NCI-H1048 (cell line): ENCODE data around the gene MCCC2.
"Not testable (repeated sequence)": the region's sequence is repeated elsewhere in the genome, so short reads cannot be mapped to it uniquely, and the experiment has no call there.

Source experiments
- DNase-seq: peaks from one replicate; lab custom pipeline; 2025; lab: John Stamatoyannopoulos, UW

The MCCC2 gene

DNA sequence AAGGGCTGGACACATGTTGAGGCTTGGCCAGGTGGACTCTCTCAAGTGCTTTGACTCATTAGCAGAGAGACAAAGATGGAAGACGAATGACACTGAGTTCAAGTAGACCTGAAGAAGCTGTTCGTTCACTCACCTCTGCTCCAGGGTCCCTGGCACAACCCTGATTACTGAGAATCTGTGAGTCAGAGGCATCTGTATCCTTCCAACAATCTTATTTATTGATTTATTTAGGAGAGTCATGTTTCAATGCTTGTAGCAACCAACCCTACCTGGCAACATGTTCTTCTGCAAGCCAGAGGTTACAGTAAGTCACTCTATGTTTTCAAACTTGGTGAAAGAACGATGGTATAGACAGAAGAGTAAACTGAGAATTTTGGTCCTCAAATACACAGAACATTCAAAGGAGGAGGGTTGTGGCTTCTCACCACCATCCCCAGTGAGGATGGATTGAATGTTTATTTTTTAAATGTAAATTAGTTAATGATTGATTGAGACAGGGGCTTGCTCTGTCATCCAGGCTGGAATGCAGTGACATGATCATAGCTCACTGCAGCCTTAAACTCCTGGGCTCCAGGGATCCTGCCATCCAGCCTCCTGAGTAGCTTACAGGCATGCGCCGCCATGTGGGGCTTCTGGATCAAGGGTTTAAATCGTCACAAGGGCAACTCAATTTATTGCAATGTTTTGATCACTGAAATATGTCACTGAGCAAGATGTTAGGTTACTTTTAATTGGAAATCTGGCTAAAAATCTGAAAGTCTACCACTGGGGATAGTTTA is 76.2 kb downstream of the MCCC2 start:
- no peak for DNase-seq

DNA sequence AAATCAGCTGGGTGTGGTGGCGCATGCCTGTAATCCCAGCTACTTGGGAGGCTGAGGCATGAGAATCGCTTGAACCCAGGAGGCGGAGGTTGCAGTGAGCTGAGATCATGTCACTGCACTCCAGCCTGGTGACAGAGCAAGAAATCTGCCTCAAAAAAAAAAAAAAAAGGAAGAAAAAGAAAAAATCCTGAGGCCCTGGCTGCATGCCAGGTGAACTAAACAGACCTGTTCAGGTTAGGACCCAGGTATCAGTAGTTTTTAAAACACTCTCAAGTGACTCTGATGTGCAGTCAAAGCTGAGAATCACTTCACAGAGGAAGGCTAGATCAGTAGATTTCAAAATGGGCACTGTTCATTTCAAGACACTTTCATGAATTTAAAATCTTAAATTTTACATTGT is 77.5 kb downstream of the MCCC2 start:
- DNase-seq: not testable (repeated sequence)

DNA sequence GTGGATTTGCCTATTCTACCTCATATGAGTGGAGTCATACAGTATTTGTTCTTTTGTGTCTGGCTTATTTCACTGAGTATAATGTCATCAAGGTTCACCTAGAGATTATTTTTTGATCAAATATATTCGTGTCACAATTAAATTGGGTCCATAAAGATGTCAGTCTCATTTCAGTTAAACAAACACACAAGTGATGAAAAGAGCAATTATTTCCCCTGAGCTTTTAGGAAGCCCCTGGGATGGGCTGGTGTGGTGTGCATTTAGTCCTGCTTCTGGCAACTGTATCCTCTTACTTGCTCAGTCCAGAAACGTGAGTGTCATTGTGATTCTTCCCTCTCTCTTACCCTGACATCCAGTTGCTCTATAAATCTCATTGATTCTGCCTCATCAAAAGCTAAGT is 79.2 kb downstream of the MCCC2 start:
- no peak for DNase-seq

DNA sequence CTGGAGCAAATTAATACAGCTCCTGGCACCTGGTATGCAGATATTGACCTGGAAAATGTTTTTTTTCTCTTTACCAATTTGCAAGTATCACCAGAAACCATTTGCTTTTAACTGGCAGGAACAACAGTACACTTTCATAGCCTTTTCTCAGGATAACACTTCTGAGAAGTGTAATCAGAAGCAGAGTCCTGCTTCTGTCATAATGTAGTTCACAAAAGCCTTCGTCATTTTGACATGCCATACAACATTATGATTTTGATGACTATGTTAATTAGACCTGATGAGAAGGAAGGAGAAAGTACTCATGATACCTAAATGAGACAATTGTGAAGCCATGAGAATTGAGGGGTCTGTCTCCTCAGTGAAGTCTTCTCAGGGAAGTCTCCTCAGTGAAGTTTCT is 90.8 kb downstream of the MCCC2 start:
- no peak for DNase-seq

DNA sequence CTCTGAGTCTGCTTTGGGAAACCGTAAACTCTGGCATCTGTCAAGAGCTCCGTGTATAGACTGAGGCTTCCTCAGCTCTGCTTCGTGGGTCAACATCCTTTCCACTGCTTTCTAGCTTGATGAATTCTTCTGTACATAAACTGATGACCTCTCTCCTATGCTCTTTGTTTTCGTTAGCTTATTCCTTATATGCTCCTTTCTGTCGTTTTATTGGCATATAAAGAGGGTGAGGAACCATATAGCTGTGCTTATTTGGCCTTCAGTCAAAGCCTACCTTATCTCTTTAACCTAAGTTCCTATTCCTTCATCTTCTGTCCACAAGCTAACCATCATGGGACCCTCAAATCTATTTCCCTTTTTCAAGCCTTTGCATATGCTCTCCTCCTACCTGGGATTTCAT is 92.6 kb downstream of the MCCC2 start:
- no peak for DNase-seq

DNA sequence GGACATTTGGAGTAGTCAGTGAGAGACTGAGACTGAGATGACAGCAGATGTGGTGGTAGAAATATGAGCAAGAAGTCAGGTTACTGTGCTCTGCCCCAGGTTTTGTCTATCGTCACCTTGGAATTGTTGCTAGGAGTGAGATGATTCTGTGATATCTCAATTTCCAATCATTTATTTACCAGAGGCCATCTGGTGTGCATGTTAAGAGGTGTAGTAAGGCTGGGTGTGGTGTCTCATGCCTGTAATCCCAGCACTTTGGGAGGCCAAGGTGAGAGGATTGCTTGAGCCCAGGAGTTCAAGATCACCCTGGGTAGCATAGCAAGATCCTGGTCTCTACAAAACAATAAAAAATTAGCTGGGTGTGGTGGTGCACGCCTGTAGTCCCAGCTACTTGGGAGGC is 93.4 kb downstream of the MCCC2 start:
- no peak for DNase-seq

DNA sequence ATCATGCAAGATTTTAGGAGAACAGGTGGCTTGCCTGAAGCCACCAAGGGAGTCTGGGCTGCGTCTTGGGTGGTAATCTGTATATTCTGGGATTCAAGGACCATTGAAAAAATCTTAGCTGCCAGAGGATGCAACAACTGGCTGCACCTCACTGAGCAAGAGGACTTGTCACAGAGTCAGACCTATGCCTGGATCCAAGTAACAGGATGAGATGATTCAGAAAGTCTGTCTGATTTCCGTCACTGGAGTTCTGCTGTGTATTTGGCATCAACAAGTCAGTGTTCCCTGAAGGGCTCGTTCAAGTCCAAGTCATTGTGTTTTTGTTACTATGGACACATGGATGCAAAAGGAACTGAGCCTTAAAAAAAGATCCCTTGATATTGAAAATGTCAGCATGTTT is 94.2 kb downstream of the MCCC2 start:
- no peak for DNase-seq

DNA sequence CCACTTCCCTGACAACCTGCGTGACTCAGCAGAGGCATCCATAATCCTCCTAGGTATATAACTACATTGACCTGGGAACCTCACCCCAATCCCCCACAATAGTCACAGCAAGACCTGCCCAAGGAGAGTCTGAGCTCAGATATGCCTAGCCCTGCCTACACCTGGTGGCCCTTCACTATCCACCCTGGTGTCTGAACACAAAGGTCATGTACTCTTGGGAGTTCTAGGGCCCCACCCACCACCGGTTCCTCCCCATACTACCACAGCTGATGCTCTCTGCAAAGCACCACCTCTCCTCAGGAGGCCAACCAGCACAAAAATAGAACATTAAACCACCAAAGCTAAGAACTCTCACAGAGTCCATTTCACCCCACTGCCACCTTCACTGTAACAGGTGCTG is 97.2 kb downstream of the MCCC2 start:
- DNase-seq: no peak

DNA sequence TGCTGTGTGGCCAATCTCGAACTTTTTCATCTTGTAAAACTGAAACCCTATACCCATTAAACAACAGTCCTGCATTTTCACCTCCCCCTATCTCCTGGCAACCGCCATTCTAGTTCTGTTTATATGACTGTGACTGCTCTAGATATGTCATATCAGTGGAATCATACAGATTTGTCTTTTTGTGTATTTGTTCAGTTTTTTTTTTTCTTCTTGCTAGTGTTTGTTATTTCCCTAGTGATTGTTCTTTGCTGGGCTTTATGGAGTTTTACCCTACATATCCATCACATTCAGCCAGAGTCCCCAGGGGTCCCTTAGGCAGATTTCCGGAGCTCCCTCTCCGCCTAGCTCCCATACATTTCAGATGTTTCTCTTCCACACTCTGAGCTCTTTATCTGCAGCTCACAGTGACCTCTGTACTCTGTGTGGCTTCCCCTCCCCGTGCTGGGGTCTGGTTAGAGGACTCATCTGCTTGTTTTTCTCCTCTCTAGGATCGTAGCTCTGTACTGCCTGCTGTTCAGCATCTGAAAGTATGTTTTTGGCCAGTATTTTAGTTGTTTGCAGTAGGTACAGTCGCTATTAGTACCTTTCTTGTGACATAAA is 106.8 kb downstream of the MCCC2 start:
- DNase-seq: no peak

DNA sequence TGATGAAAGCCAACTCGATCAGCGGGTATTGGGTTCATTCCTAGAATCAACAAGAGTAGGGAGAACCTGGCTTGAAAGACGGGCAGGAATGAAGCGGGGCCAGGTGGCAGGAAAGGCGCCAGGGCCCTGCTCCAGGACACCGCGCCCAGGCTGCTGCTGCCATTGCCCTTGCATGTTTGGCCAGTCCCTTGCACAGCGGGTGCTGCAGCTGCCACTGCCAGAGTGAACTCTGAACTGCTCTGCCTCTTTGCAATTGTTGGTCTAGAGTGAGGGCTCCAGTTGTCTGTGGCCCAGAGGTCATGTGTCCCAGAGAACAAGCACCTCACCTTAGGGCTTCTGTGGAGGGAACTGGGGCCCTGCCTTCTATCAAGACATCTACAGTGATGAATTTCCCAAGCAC is 107.9 kb downstream of the MCCC2 start:
- no peak for DNase-seq

DNA sequence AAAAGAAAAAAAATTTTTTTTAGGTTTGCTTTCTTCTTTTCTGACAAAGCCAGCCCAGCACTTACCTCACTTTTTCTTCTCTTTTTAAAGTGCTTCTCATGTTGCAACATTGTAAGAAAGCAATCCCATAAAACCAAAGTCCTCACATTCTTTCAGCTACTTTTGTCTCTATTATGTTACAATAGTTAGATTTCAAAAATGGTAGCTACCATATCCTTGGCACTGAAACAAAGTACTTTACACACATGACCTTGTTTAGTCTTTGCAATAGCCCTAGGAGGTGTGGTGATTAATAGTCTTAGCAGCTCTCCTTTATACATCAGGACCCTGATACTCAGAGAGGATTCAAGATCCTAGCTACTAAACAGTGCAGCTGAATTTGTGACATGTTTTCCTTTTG is 108.5 kb downstream of the MCCC2 start:
- no peak for DNase-seq

DNA sequence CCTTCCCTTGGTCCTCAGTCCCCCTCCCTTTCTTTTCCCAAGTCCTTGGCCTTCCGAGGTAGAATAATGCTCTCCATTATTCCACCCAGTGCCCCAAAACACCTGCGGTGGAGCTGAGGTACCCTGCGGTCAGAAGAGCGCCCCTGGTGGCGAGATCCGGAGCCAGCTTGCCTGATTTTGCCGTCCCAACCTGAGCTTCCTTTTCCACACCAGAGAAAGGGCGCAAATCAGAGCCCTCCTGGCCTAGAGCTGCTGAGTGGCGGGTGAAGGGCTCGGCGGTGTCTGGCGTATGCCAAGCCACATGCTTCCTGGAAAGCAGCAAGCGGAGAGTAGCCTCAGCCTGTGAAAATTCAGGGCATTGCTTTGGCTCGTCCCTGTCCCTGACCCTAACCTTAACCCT is 110.8 kb downstream of the MCCC2 start:
- DNase-seq: no peak

DNA sequence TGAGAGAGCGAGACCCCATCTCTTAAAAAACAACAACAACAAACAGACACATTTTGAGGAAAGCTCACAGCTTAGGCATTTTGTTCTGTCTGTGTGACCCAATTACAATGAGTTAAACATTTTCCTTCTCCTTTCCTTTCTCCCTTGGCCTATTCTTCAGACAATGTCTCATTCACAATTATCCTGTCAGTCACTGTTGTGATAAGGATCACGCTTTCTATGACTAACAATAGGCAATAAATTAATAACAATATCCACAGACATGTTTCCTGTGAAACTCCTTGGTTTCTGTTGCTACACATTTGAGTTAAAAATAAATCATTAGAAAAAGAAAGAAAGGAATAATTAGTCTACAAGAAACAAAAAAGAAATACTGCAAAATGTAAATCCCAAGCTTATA is 112.1 kb downstream of the MCCC2 start:
- no peak for DNase-seq

DNA sequence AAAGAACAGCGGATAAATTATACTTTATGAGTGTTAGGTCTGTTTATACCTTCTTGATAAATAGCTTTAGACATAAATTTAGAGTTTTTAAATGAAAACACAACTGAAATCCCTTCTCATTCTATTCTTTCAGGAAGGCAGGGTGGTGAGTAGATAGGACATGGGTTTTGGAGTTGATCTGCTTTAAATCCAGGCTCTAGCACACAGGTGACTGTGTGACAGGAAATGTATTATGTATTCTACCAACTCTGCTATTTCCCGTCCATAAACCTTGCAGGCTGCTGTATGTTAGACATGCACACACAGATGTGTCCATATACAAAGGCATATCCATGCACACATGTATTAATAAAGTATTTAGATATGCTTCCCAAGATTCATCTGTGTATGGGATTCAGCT is 112.6 kb downstream of the MCCC2 start:
- no peak for DNase-seq

DNA sequence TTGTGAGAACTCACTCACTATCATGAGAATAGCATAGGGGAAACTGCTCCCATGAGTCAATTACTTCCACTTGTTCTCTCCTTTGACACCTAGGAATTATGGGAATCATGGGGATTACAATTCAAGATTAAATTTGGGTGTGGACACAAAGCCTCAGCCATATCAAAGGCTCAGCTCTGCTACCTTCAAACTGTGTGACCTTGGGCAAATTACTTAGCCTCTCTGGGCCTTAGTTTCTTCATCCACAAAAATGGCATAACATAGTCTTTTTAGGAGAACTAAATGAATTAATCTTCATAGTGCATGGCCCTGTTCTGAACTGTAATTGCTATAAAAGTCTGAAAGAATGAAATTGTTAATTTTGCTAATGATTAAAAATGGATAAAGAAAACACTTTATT is 113.7 kb downstream of the MCCC2 start:
- DNase-seq: no peak

DNA sequence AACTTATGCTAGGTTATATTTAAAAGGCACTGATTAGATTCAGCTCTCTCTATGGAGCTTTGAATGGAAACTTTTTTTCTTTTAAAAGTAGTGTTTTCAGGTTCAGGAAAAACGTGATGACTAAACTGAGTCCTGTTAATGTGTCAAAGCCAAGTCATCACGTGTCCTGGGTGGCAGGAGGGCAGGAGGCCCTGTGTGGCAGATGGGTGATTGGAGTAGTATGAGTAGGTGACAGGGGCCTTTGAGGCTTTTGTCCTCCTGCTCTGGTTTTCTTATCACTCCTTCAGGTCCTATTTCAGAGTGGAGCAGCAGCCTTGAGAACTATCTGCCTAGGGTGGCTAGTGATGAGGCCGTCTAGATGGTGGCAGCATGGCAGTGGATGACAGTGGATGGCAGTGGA is 114.3 kb downstream of the MCCC2 start:
- DNase-seq: no peak

DNA sequence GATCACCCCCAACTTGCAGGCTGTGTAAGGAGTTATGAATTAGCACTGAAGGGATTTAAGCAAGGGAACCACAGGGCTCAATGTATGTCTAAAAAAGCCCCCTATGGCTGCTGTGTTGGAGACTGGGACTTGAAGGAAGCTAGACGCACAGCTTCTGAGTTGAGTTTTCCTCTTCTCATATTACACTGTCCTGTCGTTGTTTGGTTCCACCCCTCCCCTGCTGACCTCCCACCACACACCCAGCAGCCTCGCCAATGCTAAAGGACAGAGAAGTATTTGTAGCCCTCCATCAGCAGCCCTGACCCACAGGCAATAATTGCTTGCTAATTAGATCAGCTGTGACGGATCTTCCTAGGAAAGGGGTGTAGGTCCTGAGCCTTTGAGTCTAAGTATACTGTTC is 116.8 kb downstream of the MCCC2 start:
- DNase-seq: no peak

DNA sequence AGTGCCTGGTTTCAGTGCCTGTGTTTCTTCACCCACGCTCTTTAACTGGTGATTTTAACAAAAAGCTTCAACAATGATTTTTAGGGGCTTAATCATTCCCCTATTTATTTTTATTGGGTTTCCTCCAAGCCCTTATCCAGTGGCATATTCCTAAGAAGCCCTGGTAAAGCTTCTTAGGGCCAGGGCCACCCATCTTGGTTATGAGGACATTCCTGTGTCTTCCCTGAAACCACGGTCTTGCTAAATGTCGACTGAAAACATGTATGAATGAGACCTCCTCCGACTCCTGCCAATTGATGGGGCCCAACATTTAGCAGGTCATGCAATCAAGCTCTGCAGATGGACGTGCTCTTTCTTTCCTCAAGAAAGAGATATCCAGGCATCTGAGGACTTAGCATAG is 118.3 kb downstream of the MCCC2 start:
- no peak for DNase-seq

DNA sequence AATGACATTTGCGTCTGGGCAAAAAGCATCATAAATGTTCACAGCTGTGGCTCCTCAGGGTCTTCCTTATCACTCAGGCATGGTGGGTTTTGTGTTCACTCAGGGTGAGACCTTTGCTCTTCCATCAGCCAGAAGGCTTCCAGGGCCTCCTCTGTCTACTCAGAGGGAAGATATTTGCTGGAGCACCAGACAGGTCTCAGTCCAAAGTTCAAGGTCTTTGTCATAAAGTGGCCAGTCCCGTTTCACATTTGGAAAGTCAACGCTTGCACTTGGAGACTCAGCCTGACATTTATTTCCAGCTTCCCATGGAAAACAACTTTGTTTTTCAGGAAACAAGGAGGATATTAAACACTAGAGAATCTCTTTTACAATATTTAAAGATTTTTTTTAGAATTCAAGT is 119.8 kb downstream of the MCCC2 start:
- DNase-seq: no peak
